GM12801 (cell line): Measurements from ENCODE around the gene COPE.

Experiments used
- CTCF ChIP-seq: IDR thresholded peaks from one replicate; pipeline ENCODE4 v1.5.1; 2011; ENCODE audit warnings: control low read depth; ENCODE audit not compliant: insufficient read length; ENCODE audit errors: extremely low read depth

COPE gene

GRCh38 chr19:18945297-18945696 is 26.1 kb upstream of the COPE start:
- no peak for TF ChIP-seq CTCF

DNA sequence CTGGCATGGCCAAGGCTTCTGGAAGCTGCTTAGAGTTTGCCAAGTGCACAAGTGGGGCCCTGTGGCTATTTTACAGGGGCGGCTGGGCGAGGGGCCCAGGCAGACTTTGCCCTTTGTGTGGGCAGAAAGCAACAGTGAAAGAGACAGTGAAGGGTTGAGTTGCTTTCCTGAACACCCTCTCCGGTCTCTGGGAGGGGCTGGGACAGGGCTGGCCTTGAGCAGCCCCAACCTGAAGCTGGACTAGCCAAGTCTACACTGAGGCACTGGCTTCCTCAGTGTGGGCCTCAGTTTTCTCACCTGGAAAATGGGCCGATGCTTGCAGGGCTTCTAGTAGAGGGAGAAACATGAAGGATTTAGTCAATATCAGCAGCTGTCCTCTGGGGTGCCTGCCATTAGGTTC is 24.3 kb upstream of the COPE start:
- no peak for TF ChIP-seq CTCF

GRCh38 chr19:18942692-18943091 is 23.5 kb upstream of the COPE start:
- TF ChIP-seq CTCF = no peak

DNA sequence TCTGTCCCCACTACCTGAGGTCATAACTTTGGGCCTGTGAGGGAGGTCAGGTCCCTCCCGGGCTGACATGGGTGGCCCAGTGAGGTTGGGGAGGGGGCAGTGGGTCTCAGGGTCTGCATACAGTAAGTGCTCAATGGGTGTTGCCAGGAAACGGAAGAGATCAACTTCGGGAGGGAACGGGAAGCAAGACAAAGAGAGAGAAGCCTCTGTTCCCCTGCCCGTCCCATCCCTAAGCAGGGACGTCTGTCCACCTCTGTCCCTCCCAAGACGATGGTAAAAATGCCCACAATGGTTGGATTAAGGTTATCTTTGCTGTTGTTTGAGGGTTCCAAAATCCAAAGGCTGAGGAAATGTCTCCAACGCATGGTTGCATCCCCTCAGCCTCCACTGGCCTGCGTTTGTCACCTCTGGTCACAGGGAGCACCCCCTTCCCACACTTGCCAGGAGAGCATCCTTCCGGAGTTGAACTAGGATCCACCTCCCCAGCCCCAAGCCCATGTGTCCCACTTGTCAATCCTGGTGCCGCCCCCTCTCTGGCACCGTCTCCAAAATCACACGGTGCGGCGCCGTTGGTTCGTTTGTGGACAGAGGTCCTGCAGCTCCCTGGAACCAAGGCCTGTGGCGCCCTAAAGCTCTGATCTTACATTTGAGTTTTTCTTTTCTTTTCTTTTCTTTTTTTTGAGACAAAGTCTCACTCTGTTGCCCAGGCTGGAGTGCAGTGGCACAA is 22.6 kb upstream of the COPE start:
- no peak for TF ChIP-seq CTCF

- no peak for TF ChIP-seq CTCF
Measured at GRCh38 chr19:18940769-18941627, 21.8 kb upstream of the COPE start, which contains the start of gene HOMER3. TSS of gene HOMER3 (minus strand) at chr19:18941217. CDS start at chr19:18938982, 2,235 bp downstream.

- TF ChIP-seq CTCF = no peak
Measured at GRCh38 chr19:18939922-18940768, 21.0 kb upstream of the COPE start.

- no peak for TF ChIP-seq CTCF
Measured at GRCh38 chr19:18939163-18939562, 20.0 kb upstream of the COPE start.
